Endothelial cell of umbilical vein (primary cell): ENCODE data around the gene KRTAP29-1. TPM values are rescaled to one million over a fixed set of nuclear protein-coding genes. Genes with fewer than 3 reads are reported as not detected.

Source experiments
- BruUV-seq: library from RNA; stranded (reverse); fragments of 400-500 nt; replicated peaks from 2 replicates; lab custom pipeline; 2021; lab: Mats Ljungman, UMichigan
- CTCF ChIA-PET: fragments of 300-600, 350-600 bp; sonication (Branson Sonifier 250); formaldehyde crosslinking; loops from one replicate; lab custom pipeline; 2021; ENCODE audit warnings: antibody characterized with exemption, inconsistent platforms; lab: Charles Lee
- POLR2A ChIA-PET: fragments of 300-600, 350-600 bp; sonication (Branson Sonifier 250); formaldehyde crosslinking; loops from one replicate; lab custom pipeline; 2021; ENCODE audit warnings: antibody characterized with exemption, inconsistent platforms; lab: Charles Lee
- DNase-seq: peaks from one replicate; pipeline ENCODE4 v3.0.0-alpha.2; 2011; ENCODE audit warnings: low read depth, low spot score
- FAIRE-seq: peaks from 2 replicates; lab custom pipeline; 2011; peaks lifted over from hg19 to GRCh38; lab: Jason Lieb, UNC
- H2AFZ ChIP-seq: 2 replicates; pipeline ENCODE4 v1.6.0; 2012; ENCODE audit warnings: low read depth, low read length, control low read depth, inconsistent platforms
- H3K27ac ChIP-seq: 2 replicates; pipeline ENCODE4 v1.5.1; 2011; ENCODE audit warnings: low read depth, mild to moderate bottlenecking, control low read depth, low read length, moderate library complexity; ENCODE audit not compliant: insufficient read depth
- H3K27me3 ChIP-seq, 2 experiments: 2 replicates each; pipeline versions ENCODE4 v1.6.0 to v1.6.1; 2011; ENCODE audit warnings: low read length in 2 of 2, mixed read lengths in 1 of 2; ENCODE audit not compliant: control insufficient read depth in 2 of 2, insufficient read depth in 2 of 2
- H3K36me3 ChIP-seq, 2 experiments: 2 replicates in 1 of 2; 3 replicates in 1 of 2; pipeline ENCODE4 v1.5.1; 2011; ENCODE audit warnings: low read length in 2 of 2, mild to moderate bottlenecking in 1 of 2, moderate library complexity in 1 of 2; ENCODE audit not compliant: control insufficient read depth in 2 of 2, insufficient read depth in 2 of 2; ENCODE audit errors: extremely low read depth in 1 of 2
- H3K4me1 ChIP-seq: 3 replicates; pipeline ENCODE4 v1.5.1; 2011; ENCODE audit warnings: mild to moderate bottlenecking, low read length; ENCODE audit not compliant: control insufficient read depth, insufficient read depth; ENCODE audit errors: extremely low read depth
- H3K4me2 ChIP-seq: 2 replicates; pipeline ENCODE4 v1.6.1; 2011; ENCODE audit warnings: low read length, control low read depth, mixed read lengths; ENCODE audit not compliant: insufficient read depth
- H3K4me3 ChIP-seq, 3 experiments: fragments of 200-600 bp in 1 of 3; sonication (generic), shearing (Covaris generic) in 1 of 3; replicated peaks in 1 of 3; 2 replicates each; pipeline ENCODE4 v1.5.1; 2011 to 2016; ENCODE audit warnings: control low read depth in 3 of 3, low read length in 3 of 3, mild to moderate bottlenecking in 2 of 3, inconsistent platforms in 1 of 3, low read depth in 1 of 3, moderate library complexity in 1 of 3; ENCODE audit not compliant: insufficient read depth in 1 of 3
- H3K79me2 ChIP-seq: 2 replicates; pipeline ENCODE4 v1.6.0; 2012; ENCODE audit warnings: low read length, inconsistent platforms; ENCODE audit not compliant: control insufficient read depth, insufficient read depth
- H3K9ac ChIP-seq: replicated peaks from 2 replicates; pipeline ENCODE3; 2011; ENCODE audit warnings: low read length, control low read depth; ENCODE audit not compliant: insufficient read depth; ENCODE audit errors: extremely low read depth
- H3K9me1 ChIP-seq: replicated peaks from 3 replicates; pipeline ENCODE4 v1.6.0; 2011; ENCODE audit warnings: mild to moderate bottlenecking, low read length; ENCODE audit not compliant: control insufficient read depth, insufficient read depth; ENCODE audit errors: extremely low read depth
- H3K9me3 ChIP-seq: replicated peaks from 2 replicates; pipeline ENCODE4 v1.5.1; 2012; ENCODE audit warnings: low read length, inconsistent platforms; ENCODE audit not compliant: control insufficient read depth, insufficient read depth
- H4K20me1 ChIP-seq: replicated peaks from 2 replicates; pipeline ENCODE3; 2011; ENCODE audit warnings: mild to moderate bottlenecking, low read length; ENCODE audit not compliant: control insufficient read depth, insufficient read depth; ENCODE audit errors: extremely low read depth
- CTCF ChIP-seq, 2 donors: IDR thresholded peaks; 1 replicate in 1 of 2; 2 replicates in 1 of 2; pipeline ENCODE4 v1.5.1; 2011; ENCODE audit warnings: low read length in 2 of 2, mild to moderate bottlenecking in 2 of 2, moderate library complexity in 2 of 2, control low read depth in 1 of 2, inconsistent platforms in 1 of 2, low read depth in 1 of 2; ENCODE audit not compliant: insufficient read depth in 1 of 2; ENCODE audit errors: extremely low read depth in 1 of 2
- EZH2 ChIP-seq: IDR thresholded peaks from 2 replicates; pipeline ENCODE4 v1.6.1; 2012; ENCODE audit warnings: borderline replicate concordance, low read depth, mild to moderate bottlenecking, moderate library complexity, low read length, inconsistent platforms; ENCODE audit not compliant: severe bottlenecking
- FOS ChIP-seq: IDR thresholded peaks from 2 replicates; pipeline ENCODE4 v1.6.1; 2011; ENCODE audit warnings: mild to moderate bottlenecking, low read length, moderate library complexity, borderline replicate concordance; ENCODE audit not compliant: insufficient read depth
- GATA2 ChIP-seq: IDR thresholded peaks from 2 replicates; pipeline ENCODE4 v1.7.0; 2011; ENCODE audit warnings: low read depth, mild to moderate bottlenecking, moderate library complexity, mixed read lengths, low read length; ENCODE audit not compliant: insufficient read length, insufficient read depth
- JUN ChIP-seq: IDR thresholded peaks from 2 replicates; pipeline ENCODE4 v1.6.1; 2011; ENCODE audit warnings: borderline replicate concordance, low read depth; ENCODE audit not compliant: insufficient read length, insufficient read depth
- MYC ChIP-seq: IDR thresholded peaks from one replicate; pipeline ENCODE4 v1.6.1; 2011; ENCODE audit warnings: mild to moderate bottlenecking, low read depth, low read length
- POLR2A ChIP-seq: IDR thresholded peaks from 2 replicates; pipeline ENCODE4 v1.6.1; 2012; ENCODE audit warnings: low read depth, mild to moderate bottlenecking, control low read depth, low read length
- POLR2AphosphoS5 ChIP-seq: IDR thresholded peaks from 2 replicates; pipeline ENCODE4 v1.6.1; 2012; ENCODE audit warnings: low read depth, mild to moderate bottlenecking, control low read depth, low read length, moderate library complexity; ENCODE audit not compliant: insufficient read depth
- dilution Hi-C: fragments of 300-500 bp; cut with MboI; formaldehyde crosslinking; loops from one replicate; pipeline ENCODE4 v1.15.0; 2019; ENCODE audit warnings: low sequenced_read_pairs; ENCODE audit not compliant: extremely low pct_ligation_motif_present
- intact Hi-C: fragments of 100-400 bp; cut with micrococcal nuclease; formaldehyde crosslinking; loops from one replicate; pipeline ENCODE4 v1.10.0; 2022
- polyA plus RNA-seq, 4 experiments: library from polyadenylated mRNA; depleted of rRNA in 3 of 4; stranded (reverse) in 3 of 4; unstranded in 1 of 4; fragments of >200 nt; gene quantifications; 2 replicates each; pipeline versions ENCODE4 v1.2.1 to v1.2.3, GENCODE V29; 2011 to 2012; ENCODE audit warnings: missing spikeins in 1 of 4
- total RNA-seq: library from RNA; stranded (reverse); gene quantifications from 2 replicates; pipeline ENCODE4 v1.2.3, GENCODE V29; 2021
- TF ChIP-seq, protein P1 (sequence below): IDR thresholded peaks from 2 replicates; pipeline ENCODE4 v1.6.1; 2011; ENCODE audit not compliant: insufficient read depth, insufficient read length

KRTAP29-1 gene
- total and polyA plus RNA-seq, 2 donors (not counting 3 experiments of a cell fraction or from before 2014, with no cell fraction given), result not detected

- Histone ChIP-seq H3K4me3 (no peak overlapping the region), H3K4me2 (no peak overlapping the region), H2AFZ (no peak overlapping the region), H4K20me1 (no peaks in the 10 kb centered on the region), H3K9me1 (no peaks in the 10 kb centered on the region), H3K27me3 (peaks cover 0 to 2% of the 10 kb centered on the region in 2 experiments), H3K9me3 (no peaks in the 10 kb centered on the region), H3K9ac (no peak overlapping the region), H3K36me3 (no peaks in the 10 kb centered on the region), H3K27ac (no peak overlapping the region), H3K4me1 (no peaks in the 10 kb centered on the region), H3K79me2 (no peaks in the 10 kb centered on the region)
- no peak for TF ChIP-seq POLR2AphosphoS5
- BruUV-seq, result no TSS peak
- DNase-seq (peak; percentile 0), FAIRE-seq (no peak)
- intact Hi-C loops, result no loop called here
- POLR2A ChIA-PET, result no interaction called here
- dilution Hi-C loops, result no loop called here
- CTCF ChIA-PET, result interaction anchor here (0.9 kb wide), 1 partner anchor 39 kb away, joined by 3 read pairs; no protein-coding TSS in a partner anchor
These were observed 18.6 kb downstream of the KRTAP29-1 start for GRCh38 chr17:41284043-41284442.

- FAIRE-seq (no peak), DNase-seq (no peak)
- H3K9ac ChIP-seq, result no peak overlapping the region
- dilution Hi-C loops (no loop called here), intact Hi-C loops (no loop called here)
- H3K4me1 ChIP-seq, result no peaks in the 10 kb centered on the region
- H3K27ac ChIP-seq, result no peak overlapping the region
- no peak overlapping the region for H3K4me2 ChIP-seq
- ChIA-PET CTCF (no interaction called here), POLR2A (no interaction called here)
- H4K20me1 ChIP-seq, result no peaks in the 10 kb centered on the region
- H3K4me3 ChIP-seq, result no peak overlapping the region
- no peaks in the 10 kb centered on the region for H3K36me3 ChIP-seq
- H3K27me3 ChIP-seq, result no peaks in the 10 kb centered on the region
- no peak overlapping the region for H2AFZ ChIP-seq
- no TSS peak for BruUV-seq
- no peaks in the 10 kb centered on the region for H3K9me3 ChIP-seq
- TF ChIP-seq MYC (no peak), EZH2 (no peak), GATA2 (no peak), POLR2A (no peak), POLR2AphosphoS5 (no peak), FOS (no peak), JUN (no peak), CTCF (IDR thresholded peaks at IDR 0.05; ENCODE audit: extremely low read depth in 1 of 2, insufficient read depth in 1 of 2, low read depth in 1 of 2, low read length in 2 of 2) (no peak)
- TF ChIP-seq, protein P1, sequence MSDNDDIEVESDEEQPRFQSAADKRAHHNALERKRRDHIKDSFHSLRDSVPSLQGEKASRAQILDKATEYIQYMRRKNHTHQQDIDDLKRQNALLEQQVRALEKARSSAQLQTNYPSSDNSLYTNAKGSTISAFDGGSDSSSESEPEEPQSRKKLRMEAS, result no peak
- H3K79me2 ChIP-seq, result no peaks in the 10 kb centered on the region
- H3K9me1 ChIP-seq, result no peaks in the 10 kb centered on the region
These were observed 24.3 kb downstream of the KRTAP29-1 start for GRCh38 chr17:41278176-41278955.
